Retinal pigment epithelial cell (primary cell): Measurements from ENCODE around the gene PLPP4.
A peak's percentile ranks its signal among the peaks of the same experiment; 100 is the strongest.

Source experiments
- DNase-seq: peaks from one replicate; pipeline ENCODE4 v3.0.0-alpha.2; 2010; ENCODE audit warnings: low read depth
- H3K4me3 ChIP-seq: 2 replicates; pipeline ENCODE4 v1.5.1; 2011; ENCODE audit warnings: mild to moderate bottlenecking, low read length, control low read depth, moderate library complexity
- TF ChIP-seq, protein P1 (sequence below): conservative IDR thresholded peaks from 2 replicates; pipeline ENCODE4 v1.5.1; 2011; ENCODE audit warnings: low read depth, low read length, control low read depth, inconsistent platforms

PLPP4 gene

DNA sequence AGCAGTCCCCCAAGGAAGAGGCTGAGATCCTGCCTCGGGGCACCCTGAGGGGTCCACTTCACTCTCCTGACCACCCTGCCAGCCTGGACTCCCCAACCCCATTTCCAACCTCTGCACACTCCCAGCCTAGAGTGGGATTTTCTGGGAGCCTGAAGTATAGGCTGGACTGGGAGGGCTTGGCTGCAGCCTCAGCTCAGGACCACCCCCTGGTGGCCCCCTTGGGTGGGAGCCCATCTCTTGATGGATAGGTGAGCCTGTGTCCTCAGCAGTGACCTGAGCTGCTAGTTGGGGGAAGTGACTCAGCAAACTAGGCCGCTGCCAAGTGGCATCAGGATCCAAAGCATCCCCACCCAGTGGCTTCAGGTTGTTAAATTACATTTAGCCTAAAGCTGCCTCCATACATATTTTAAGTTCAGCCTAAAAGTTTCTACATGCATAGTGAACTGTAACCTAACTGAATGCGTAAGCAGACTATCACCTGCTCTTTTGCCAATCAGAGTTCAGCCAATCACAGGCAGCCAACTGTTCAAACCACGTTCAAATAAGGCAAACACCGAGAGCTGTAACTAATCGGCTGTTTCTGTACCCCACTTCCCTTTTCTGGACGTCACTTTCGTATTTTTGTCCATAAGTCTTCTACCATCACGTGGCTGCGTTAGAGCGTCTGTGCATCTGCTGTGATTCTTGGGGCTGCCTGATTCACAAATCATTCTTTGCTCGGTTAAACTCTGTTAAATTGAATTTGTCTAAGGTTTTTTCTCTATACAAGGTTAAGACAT, 144.0 kb downstream of the PLPP4 start:
- no peak for DNase-seq
- no peak overlapping the region for H3K4me3 ChIP-seq
- TF ChIP-seq, protein P1, sequence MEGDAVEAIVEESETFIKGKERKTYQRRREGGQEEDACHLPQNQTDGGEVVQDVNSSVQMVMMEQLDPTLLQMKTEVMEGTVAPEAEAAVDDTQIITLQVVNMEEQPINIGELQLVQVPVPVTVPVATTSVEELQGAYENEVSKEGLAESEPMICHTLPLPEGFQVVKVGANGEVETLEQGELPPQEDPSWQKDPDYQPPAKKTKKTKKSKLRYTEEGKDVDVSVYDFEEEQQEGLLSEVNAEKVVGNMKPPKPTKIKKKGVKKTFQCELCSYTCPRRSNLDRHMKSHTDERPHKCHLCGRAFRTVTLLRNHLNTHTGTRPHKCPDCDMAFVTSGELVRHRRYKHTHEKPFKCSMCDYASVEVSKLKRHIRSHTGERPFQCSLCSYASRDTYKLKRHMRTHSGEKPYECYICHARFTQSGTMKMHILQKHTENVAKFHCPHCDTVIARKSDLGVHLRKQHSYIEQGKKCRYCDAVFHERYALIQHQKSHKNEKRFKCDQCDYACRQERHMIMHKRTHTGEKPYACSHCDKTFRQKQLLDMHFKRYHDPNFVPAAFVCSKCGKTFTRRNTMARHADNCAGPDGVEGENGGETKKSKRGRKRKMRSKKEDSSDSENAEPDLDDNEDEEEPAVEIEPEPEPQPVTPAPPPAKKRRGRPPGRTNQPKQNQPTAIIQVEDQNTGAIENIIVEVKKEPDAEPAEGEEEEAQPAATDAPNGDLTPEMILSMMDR: peak; percentile 83

DNA sequence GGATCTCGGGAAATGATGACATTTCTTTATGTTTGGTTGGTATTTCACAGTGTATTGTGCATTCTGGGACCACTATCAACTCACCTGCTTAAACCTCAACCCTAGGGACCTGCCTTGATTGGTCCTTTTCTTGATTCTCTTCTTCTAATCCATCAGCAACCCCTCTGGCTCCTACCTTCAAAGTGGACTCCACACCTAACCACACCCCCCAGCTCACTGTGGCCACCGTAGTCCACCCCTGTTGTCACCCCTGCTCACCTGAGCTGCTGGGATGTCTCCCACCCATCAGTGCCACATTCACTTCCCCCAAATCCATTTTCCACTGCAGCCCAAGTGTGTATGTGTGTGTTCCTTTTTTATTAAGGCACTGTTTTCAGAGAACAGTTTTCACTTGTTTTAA, 145.0 kb downstream of the PLPP4 start:
- DNase-seq: no peak
- H3K4me3 ChIP-seq: no peak overlapping the region
- TF ChIP-seq, protein P1: no peak

DNA sequence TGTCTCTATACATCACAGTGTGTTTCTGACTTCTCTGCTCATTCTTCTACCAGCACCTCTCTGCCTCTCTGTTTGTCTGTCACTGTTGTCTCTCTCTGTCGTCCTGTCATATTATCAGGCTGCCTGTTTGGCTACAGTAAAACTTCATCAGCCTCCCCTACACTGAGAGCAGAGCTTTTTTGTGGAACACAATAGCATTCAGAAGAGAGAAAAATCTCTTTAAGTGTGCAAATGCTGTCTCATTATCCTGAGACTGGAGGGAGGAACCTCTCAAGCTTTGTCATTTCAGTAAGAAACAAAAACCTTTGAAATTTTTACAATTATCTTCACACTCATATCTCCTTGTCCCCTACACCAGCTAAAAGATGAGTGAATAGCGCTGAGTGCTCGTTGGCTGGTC, 148.4 kb downstream of the PLPP4 start:
- TF ChIP-seq, protein P1: no peak
- H3K4me3 ChIP-seq: no peak overlapping the region
- DNase-seq: no peak

- H3K4me3 ChIP-seq: no peak overlapping the region
- no peak for DNase-seq
- TF ChIP-seq, protein P1: no peak
These were observed 149.2 kb downstream of the PLPP4 start for GRCh38 chr10:120606051-120606764.

DNA sequence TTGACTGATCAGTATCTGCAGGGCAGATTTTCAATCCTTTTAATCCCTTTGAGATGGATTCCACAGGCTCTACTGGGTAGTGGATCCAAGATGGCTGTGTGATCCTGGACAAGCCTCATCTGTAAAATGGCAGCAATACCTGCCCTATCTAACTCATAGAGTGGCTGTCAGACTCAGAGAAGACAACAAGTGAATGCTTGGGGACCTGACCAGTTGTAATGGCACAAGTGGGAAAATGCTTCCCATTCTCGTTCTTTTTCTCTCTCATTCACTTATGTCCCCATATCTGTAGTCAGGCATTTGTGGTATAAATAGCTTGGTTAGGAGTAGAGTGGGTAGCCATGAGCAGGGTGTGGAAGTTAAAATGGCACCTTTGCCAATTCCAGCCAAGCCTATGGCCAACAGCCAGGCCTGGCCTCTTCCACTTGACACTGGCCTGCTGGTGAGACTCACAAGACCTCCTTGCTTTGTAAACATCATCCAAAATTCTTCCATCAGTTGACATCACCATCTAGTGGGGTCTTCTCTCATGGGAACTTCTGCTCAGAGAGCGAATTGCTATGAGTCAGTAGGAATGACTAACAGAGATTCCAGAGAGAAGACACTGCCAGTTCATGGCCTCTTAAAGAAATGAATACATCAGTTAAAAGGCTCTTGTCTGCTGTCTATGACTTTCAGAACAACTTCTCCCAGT, 150.1 kb downstream of the PLPP4 start:
- H3K4me3 ChIP-seq: no peak overlapping the region
- TF ChIP-seq, protein P1: no peak
- DNase-seq: no peak

GRCh38 chr10:120607710-120608703, 151.0 kb downstream of the PLPP4 start:
- H3K4me3 ChIP-seq: no peak overlapping the region
- no peak for DNase-seq
- TF ChIP-seq, protein P1: no peak
